K562 (cell line): ENCODE results near the gene TEDDM1. TPM values are rescaled to one million over a fixed set of nuclear protein-coding genes. Genes with fewer than 3 reads are reported as not detected.

ENCODE experiments used
- ATAC-seq: fragments of 200-7000 bp; cut with Tn5 transposase; 3 replicates; pipeline ENCODE4 v1.9.1; 2020; ENCODE audit warnings: moderate library complexity
- BruUV-seq: library from RNA; stranded (reverse); fragments of 400-500 nt; replicated peaks from 2 replicates; lab custom pipeline; 2021; lab: Mats Ljungman, UMichigan
- CTCF ChIA-PET: fragments of 300-600 bp; formaldehyde crosslinking; extraction: SDS; loops from one replicate; lab custom pipeline; 2021; ENCODE audit warnings: low intra/inter-chr PET ratio; lab: Yijun Ruan, JAX
- POLR2A ChIA-PET: fragments of 300-600, 350-650 bp; sonication (Branson Sonifier 250); formaldehyde crosslinking; extraction: SDS; loops from one replicate; lab custom pipeline; 2021; ENCODE audit warnings: antibody characterized with exemption, inconsistent platforms; lab: Yijun Ruan, JAX
- DNase-seq, 4 experiments: peaks; one replicate each; pipeline versions ENCODE4 v3.0.0 to v3.0.0-alpha.2; 2011 to 2018; ENCODE audit warnings: low spot score in 3 of 4, mixed read lengths in 3 of 4; ENCODE audit errors: extremely low read depth in 1 of 4
- FAIRE-seq: peaks from 2 replicates; lab custom pipeline; 2011; peaks lifted over from hg19 to GRCh38; lab: Jason Lieb, UNC
- H2AFZ ChIP-seq: 2 replicates; pipeline ENCODE4 v1.6.0; 2011; ENCODE audit warnings: low read depth, low read length, control low read depth, inconsistent platforms
- H3K27ac ChIP-seq: fragments of 200-600 bp; 3 replicates; pipeline ENCODE4 v1.8.0; 2011; ENCODE audit warnings: low read depth, mild to moderate bottlenecking, control low read depth, inconsistent platforms, low read length, moderate library complexity, mixed read lengths; ENCODE audit errors: extremely low read depth
- H3K27me3 ChIP-seq, 2 experiments: fragments of 300-600 bp in 1 of 2; 2 replicates in 1 of 2; 3 replicates in 1 of 2; pipeline versions ENCODE4 v1.6.0 to v1.8.0; 2011; ENCODE audit warnings: inconsistent platforms in 2 of 2, low read length in 2 of 2, mild to moderate bottlenecking in 1 of 2, mixed read lengths in 1 of 2, moderate library complexity in 1 of 2; ENCODE audit not compliant: control insufficient read depth in 2 of 2, insufficient read depth in 2 of 2
- H3K36me3 ChIP-seq: fragments of 300-600 bp; 3 replicates; pipeline ENCODE4 v1.8.0; 2011; ENCODE audit warnings: mild to moderate bottlenecking, low read length, inconsistent platforms; ENCODE audit not compliant: control insufficient read depth, insufficient read depth
- H3K4me1 ChIP-seq, 2 experiments: fragments of 200-600 bp in 1 of 2; replicated peaks in 1 of 2; 2 replicates in 1 of 2; 3 replicates in 1 of 2; pipeline versions ENCODE4 v1.5.1 to v1.8.0; 2011; ENCODE audit warnings: inconsistent platforms in 2 of 2, low read length in 2 of 2, mild to moderate bottlenecking in 1 of 2, mixed read lengths in 1 of 2, moderate library complexity in 1 of 2; ENCODE audit not compliant: control insufficient read depth in 2 of 2, insufficient read depth in 2 of 2
- H3K4me2 ChIP-seq: 2 replicates; pipeline ENCODE4 v1.6.1; 2011; ENCODE audit warnings: low read length, control low read depth, inconsistent platforms, mixed read lengths; ENCODE audit not compliant: insufficient read depth
- H3K4me3 ChIP-seq: fragments of 200-600 bp; sonication (generic), shearing (Covaris generic); 2 replicates; pipeline ENCODE4 v1.5.1; 2016; ENCODE audit warnings: control low read depth, inconsistent platforms
- H3K79me2 ChIP-seq: fragments of 200-600 bp; 3 replicates; pipeline ENCODE4 v1.8.0; 2011; ENCODE audit warnings: low read length, inconsistent platforms; ENCODE audit not compliant: control insufficient read depth, insufficient read depth
- H3K9ac ChIP-seq, 2 experiments: 2 replicates each; pipeline versions ENCODE4 v1.6.0 to v1.6.1; 2011; ENCODE audit warnings: low read depth in 2 of 2, low read length in 2 of 2, control low read depth in 1 of 2, inconsistent platforms in 1 of 2, mild to moderate bottlenecking in 1 of 2, mixed read lengths in 1 of 2; ENCODE audit not compliant: insufficient read depth in 1 of 2
- H3K9me1 ChIP-seq: one replicate; pipeline ENCODE4 v1.6.0; 2011; ENCODE audit warnings: inconsistent platforms, mild to moderate bottlenecking, low read length, moderate library complexity; ENCODE audit not compliant: control insufficient read depth, insufficient read depth
- H3K9me3 ChIP-seq: replicated peaks from 2 replicates; pipeline ENCODE4 v1.5.1; 2011; ENCODE audit warnings: low read depth, low read length, inconsistent platforms; ENCODE audit not compliant: control insufficient read depth, insufficient read depth
- H4K20me1 ChIP-seq: replicated peaks from 2 replicates; pipeline ENCODE4 v1.6.1; 2011; ENCODE audit warnings: low read length, inconsistent platforms, mixed read lengths; ENCODE audit not compliant: control insufficient read depth, insufficient read depth
- ELF4 ChIP-seq: fragments of 450-650 bp; formaldehyde crosslinking; IDR thresholded peaks from 2 replicates; pipeline ENCODE4 v1.4.0; 2022; ENCODE audit warnings: missing genetic modification characterization
- L3MBTL2 ChIP-seq: fragments of 450-650 bp; IDR thresholded peaks from 2 replicates; pipeline ENCODE4 v1.6.1; 2016; ENCODE audit warnings: mild to moderate bottlenecking, moderate library complexity
- PKNOX1 ChIP-seq: fragments of 450-650 bp; IDR thresholded peaks from 2 replicates; pipeline ENCODE4 v1.6.1; 2016
- RFX1 ChIP-seq: fragments of 450-650 bp; IDR thresholded peaks from 2 replicates; pipeline ENCODE4 v1.6.1; 2016; ENCODE audit warnings: mild to moderate bottlenecking, moderate library complexity
- ZNF282 ChIP-seq: sonication (generic); formaldehyde crosslinking; IDR thresholded peaks from 2 replicates; pipeline ENCODE4 v1.8.1; 2023; ENCODE audit warnings: missing genetic modification reagents
- WGBS: fragments of 100-300 bp; shearing (Covaris generic); methylation state at CpG from one replicate; pipeline ENCODE4 v1.1.6; 2016; ENCODE audit warnings: low coverage, mixed read lengths; ENCODE audit not compliant: insufficient coverage; ENCODE audit errors: missing lambda C conversion rate; 5-methylcytosine and 5-hydroxymethylcytosine counted together
- in situ Hi-C: fragments of 300-500 bp; cut with MboI; formaldehyde crosslinking; loops from 4 replicates; pipeline ENCODE4 v1.15.0; 2018; ENCODE audit warnings: inconsistent platforms, mixed read lengths
- intact Hi-C: fragments of 100-400 bp; cut with micrococcal nuclease; formaldehyde crosslinking; loops from 2 replicates; pipeline ENCODE4 v1.14.2; 2022
- polyA plus RNA-seq, 8 experiments: library from polyadenylated mRNA; depleted of rRNA in 4 of 8; stranded (reverse) in 5 of 8; unstranded in 3 of 8; fragments of >200 nt; fragmentation: Nextera tagmentation in 2 of 8; fragmentation: Illumina TruSeq in 1 of 8; extraction: Ambion mirVana in 2 of 8; extraction: Trizol in 1 of 8; gene quantifications; 2 replicates each; pipeline versions ENCODE4 v1.2.1 to v1.2.3, GENCODE V29; 2011 to 2014; ENCODE audit warnings: inconsistent platforms in 1 of 8, missing spikeins in 1 of 8
- total RNA-seq, 7 experiments: library from RNA; depleted of rRNA in 6 of 7; stranded (reverse); fragments of >200 nt in 6 of 7; fragmentation: Illumina TruSeq in 2 of 7; extraction: Trizol in 2 of 7; gene quantifications; 2 replicates each; pipeline versions ENCODE4 v1.2.1 to v1.2.3, GENCODE V29; 2011 to 2021; ENCODE audit warnings: low replicate concordance in 1 of 7

Gene TEDDM1
- total and polyA plus RNA-seq, 9 of the 15 experiments (the other 6 are each of a cell fraction or from before 2014, with no cell fraction given): not detected

GRCh38 chr1:182426442-182427430 is 26.3 kb upstream of the TEDDM1 start:
- no peaks in the 10 kb centered on the region for H3K9me3 ChIP-seq
- ATAC-seq: no peak
- H3K9ac ChIP-seq: no peak overlapping the region
- no TSS peak for BruUV-seq
- no peak overlapping the region for H3K4me3 ChIP-seq
- FAIRE-seq: no peak
- in situ Hi-C loops: no loop called here
- H3K79me2 ChIP-seq: no peaks in the 10 kb centered on the region
- H3K27me3 ChIP-seq: peaks cover 7 to 10% of the 10 kb centered on the region in 2 experiments; a peak in 3 of 5 replicates
- intact Hi-C loops: no loop called here
- peaks cover 5 to 9% of the 10 kb centered on the region in 2 experiments; a peak in 4 of 5 replicates for H3K4me1 ChIP-seq
- H3K36me3 ChIP-seq: no peaks in the 10 kb centered on the region
- DNase-seq: no peak
- no peak overlapping the region for H3K4me2 ChIP-seq
- no peak overlapping the region for H2AFZ ChIP-seq
- ChIA-PET CTCF (no interaction called here), POLR2A (interaction anchor here (0.5 to 0.8 kb wide), 2 partner anchors 20 to 992 kb away, joined by 3 to 4 read pairs; no protein-coding TSS in a partner anchor)
- 2% methylated on average over 7 of the region's 7 CpGs for WGBS
- no peak overlapping the region for H3K27ac ChIP-seq
- TF ChIP-seq ELF4 (no peak), PKNOX1 (peak; percentile 15; the same call in 1 of the 2 replicates), ZNF282 (CRISPR knock-in tag) (no peak), RFX1 (peak; percentile 89), L3MBTL2 (no peak)
- no peaks in the 10 kb centered on the region for H3K9me1 ChIP-seq
- no peaks in the 10 kb centered on the region for H4K20me1 ChIP-seq
